BJ (cell line): ENCODE results near the gene NFATC1. TPM values are rescaled to one million over a fixed set of nuclear protein-coding genes. Genes with fewer than 3 reads are reported as not detected.
A peak's percentile ranks its signal among the peaks of the same experiment; 100 is the strongest.

Experiments
- CTCF ChIA-PET: fragments of 350-600 bp; formaldehyde crosslinking; extraction: SDS; loops from one replicate; lab custom pipeline; 2021; ENCODE audit warnings: antibody characterized with exemption, inconsistent platforms; lab: Yijun Ruan, JAX
- POLR2A ChIA-PET: fragments of 300-600 bp; sonication (Branson Sonifier 250); formaldehyde crosslinking; extraction: SDS; loops from one replicate; lab custom pipeline; 2021; ENCODE audit warnings: antibody characterized with exemption; lab: Charles Lee
- DNase-seq: peaks from one replicate; pipeline ENCODE4 v3.0.0-alpha.2; 2011; ENCODE audit warnings: low read depth
- H3K27me3 ChIP-seq: 2 replicates; pipeline ENCODE4 v1.6.0; 2011; ENCODE audit warnings: low read length; ENCODE audit not compliant: control insufficient read depth, insufficient read depth
- H3K36me3 ChIP-seq: 2 replicates; pipeline ENCODE4 v1.5.1; 2011; ENCODE audit warnings: low read length; ENCODE audit not compliant: control insufficient read depth, insufficient read depth
- H3K4me3 ChIP-seq: 2 replicates; pipeline ENCODE4 v1.5.1; 2011; ENCODE audit warnings: low read depth, mild to moderate bottlenecking, control low read depth, low read length
- CTCF ChIP-seq: IDR thresholded peaks from 2 replicates; pipeline ENCODE4 v1.5.1; 2011; ENCODE audit warnings: low read depth, mild to moderate bottlenecking, control low read depth, inconsistent platforms, low read length, moderate library complexity; ENCODE audit not compliant: insufficient read depth
- polyA plus RNA-seq: library from polyadenylated mRNA; depleted of rRNA; stranded (reverse); fragments of >200 nt; gene quantifications from 2 replicates; pipeline ENCODE4 v1.2.3, GENCODE V29; 2011

Gene NFATC1
- polyA plus RNA-seq, 1 experiment, result 1.2 TPM

GRCh38 chr18:79572848-79573451 is 177.2 kb downstream of the NFATC1 start:
- DNase-seq, result no peak
- peaks cover 2% of the 10 kb centered on the region for H3K27me3 ChIP-seq
- no peak for TF ChIP-seq CTCF
- POLR2A ChIA-PET, result no interaction called here
- no peak overlapping the region for H3K4me3 ChIP-seq
- no peaks in the 10 kb centered on the region for H3K36me3 ChIP-seq
- CTCF ChIA-PET, result no interaction called here

GRCh38 chr18:79573921-79574491 is 178.3 kb downstream of the NFATC1 start:
- peaks cover 2% of the 10 kb centered on the region for H3K27me3 ChIP-seq
- no peaks in the 10 kb centered on the region for H3K36me3 ChIP-seq
- CTCF ChIA-PET, result interaction anchor here (1.1 kb wide), 1 partner anchor 71 kb away, joined by 3 read pairs; no protein-coding TSS in a partner anchor
- POLR2A ChIA-PET, result no interaction called here
- DNase-seq, result no peak
- H3K4me3 ChIP-seq, result no peak overlapping the region
- no peak for TF ChIP-seq CTCF

GRCh38 chr18:79574938-79575525 is 179.3 kb downstream of the NFATC1 start:
- ChIA-PET CTCF (interaction anchor here (1.1 kb wide), 1 partner anchor 70 kb away, joined by 3 read pairs; no protein-coding TSS in a partner anchor), POLR2A (no interaction called here)
- Histone ChIP-seq H3K4me3 (no peak overlapping the region), H3K27me3 (peaks cover 2% of the 10 kb centered on the region), H3K36me3 (no peaks in the 10 kb centered on the region)
- DNase-seq, result no peak
- no peak for TF ChIP-seq CTCF

- TF ChIP-seq CTCF, result peak; percentile 22; the same call in 1 of the 2 replicates
- POLR2A ChIA-PET, result no interaction called here
- peak; percentile 16 for DNase-seq
- Histone ChIP-seq H3K27me3 (peaks cover 2% of the 10 kb centered on the region), H3K36me3 (no peaks in the 10 kb centered on the region), H3K4me3 (no peak overlapping the region)
- CTCF ChIA-PET, result interaction anchor here (3.0 kb wide), 1 partner anchor 8 kb away, joined by 9 read pairs; no protein-coding TSS in a partner anchor
These were observed 180.4 kb downstream of the NFATC1 start for GRCh38 chr18:79575891-79576685.
